NK-92 (cell line): ENCODE results near the gene BDP1.
"Not testable (repeated sequence)": the region's sequence is repeated elsewhere in the genome, so short reads cannot be mapped to it uniquely, and the experiment has no call there.

Experiments used
- DNase-seq: peaks from one replicate; lab custom pipeline; 2025; ENCODE audit not compliant: unreplicated experiment; lab: John Stamatoyannopoulos, UW

Gene BDP1

DNA sequence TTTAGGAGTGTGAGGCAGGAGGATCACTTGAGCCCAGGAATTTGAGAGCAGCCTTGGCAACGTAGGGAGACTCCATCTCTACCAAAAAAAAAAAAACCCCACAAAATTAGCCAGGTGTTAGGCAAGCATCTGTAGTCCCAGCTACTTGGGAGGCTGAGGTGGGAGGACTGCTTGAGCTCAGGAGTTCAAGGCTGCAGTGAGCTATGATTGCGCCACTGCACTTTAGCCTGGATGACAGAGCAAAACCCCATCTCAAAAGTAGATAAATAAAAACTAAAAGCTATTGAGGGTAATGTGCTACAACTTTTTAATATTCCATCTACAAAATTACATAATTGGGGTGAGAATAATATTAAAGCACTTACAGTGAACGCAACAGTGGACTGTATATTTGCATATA, 5.9 kb downstream of the BDP1 start:
- no peak for DNase-seq

- DNase-seq, result no peak
Observed at GRCh38 chr5:71471193-71471592, 15.7 kb downstream of the BDP1 start.

GRCh38 chr5:71475788-71476384, 20.4 kb downstream of the BDP1 start:
- DNase-seq, result no peak

DNA sequence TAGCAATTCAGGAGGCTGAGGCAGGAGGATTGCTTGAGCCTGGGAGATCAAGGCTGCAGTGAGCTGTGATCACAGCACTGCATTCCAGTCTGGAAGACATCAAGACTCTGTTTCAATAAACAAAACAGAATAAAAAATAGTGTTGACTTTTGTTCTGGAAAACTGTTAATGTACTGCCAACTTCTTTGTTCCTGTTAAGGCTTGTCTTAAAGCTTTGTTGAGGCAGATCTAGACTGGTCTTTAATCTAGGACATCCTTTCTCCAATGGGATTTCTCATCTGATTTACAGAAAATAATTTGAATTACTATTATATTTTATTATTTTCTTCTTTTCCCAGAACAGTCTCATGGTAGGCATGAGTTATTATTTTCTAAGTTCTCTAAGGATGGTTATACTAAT, 26.0 kb downstream of the BDP1 start:
- no peak for DNase-seq

DNA sequence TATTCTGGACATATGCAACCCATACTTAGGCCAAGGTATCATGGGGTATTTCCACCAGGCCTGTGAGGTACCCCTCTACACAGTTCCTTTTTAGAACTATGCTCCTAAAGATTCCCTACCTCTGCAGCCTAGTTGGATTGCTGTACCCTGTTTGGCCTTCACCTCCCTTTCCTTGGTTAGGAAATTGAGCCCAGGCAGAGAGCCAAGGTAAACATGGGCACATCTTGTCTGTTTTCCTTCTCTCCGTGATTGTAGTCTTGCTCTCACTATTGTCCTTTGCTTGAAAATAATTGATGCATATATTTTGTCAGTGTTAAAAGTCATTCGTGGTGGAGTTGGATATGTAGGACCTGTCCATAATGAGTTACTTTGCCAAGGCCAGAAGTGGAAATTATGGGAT, 26.7 kb downstream of the BDP1 start:
- no peak for DNase-seq

DNA sequence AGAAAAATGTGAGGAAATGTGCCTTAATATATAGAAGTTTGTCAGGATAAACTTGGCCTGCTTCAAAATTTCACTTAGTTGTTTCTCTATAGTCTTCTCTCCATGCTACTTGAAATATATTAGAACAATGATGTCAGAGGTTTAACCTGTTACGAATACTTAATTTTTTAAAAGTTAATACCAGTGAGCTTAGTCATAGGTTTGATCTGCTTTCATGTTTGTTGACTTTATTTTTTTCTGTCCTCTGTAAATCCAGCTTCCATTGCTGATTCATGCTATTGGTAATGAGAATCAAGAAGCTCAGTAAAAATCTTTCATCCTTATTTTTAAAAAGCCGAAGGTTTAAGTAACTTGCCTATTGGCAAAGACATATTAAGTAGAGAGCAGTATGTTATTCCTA, 27.9 kb downstream of the BDP1 start:
- DNase-seq, result no peak

DNA sequence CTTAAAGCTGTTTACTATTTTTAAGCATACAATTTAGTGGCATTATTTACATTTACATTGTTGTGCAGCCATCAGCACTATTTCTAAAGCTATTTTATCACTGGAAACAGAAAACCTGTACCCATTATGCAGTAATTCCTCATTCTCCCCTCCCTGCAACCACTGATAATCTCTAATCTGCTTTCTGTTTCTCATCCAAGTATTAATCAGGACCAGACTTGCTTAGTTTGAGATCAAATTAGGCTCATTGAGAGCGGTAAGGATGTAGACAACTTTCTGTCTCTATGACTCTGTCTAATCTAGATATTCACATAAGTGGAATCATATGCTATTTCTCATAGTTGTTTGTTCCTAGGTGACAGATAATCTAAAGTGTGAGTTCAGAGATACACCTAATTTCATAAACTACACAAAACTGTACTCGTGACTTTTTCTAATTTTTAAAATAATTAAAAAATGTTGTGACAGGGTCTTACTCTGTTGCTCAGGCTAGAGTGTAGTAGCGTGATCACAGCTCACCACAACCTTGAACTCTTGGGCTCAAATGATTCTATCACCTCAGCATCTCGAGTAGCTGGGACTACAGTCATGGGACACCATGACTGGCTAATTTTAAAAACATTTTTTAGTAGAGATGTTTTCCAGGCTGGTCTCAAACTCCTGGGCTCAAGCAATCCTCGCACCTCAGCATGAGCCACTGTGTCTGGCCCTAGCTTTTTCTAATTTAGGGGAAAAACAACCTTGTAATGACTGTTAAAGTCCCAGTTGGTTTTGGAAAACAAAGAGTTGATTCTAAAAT, 37.6 kb downstream of the BDP1 start:
- no peak for DNase-seq

DNA sequence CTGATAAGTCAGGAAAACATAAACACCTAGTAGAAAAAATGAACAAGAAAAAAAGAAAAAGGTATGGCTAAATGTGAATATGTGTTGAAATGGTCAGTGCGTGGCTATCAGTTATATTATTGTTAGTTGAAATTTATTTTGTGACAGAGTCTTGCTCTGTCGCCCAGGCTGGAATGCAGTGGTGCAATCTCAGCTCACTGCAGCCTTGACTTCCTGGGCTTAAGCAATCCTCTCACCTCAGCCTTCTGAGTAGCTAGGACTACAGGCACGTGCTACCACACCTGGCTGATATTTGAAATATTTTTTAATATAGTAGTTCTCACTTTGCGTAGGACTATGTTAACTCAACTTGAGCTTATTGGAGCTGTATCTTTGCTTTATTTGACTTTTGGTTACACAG, 38.8 kb downstream of the BDP1 start:
- DNase-seq, result not testable (repeated sequence)

DNA sequence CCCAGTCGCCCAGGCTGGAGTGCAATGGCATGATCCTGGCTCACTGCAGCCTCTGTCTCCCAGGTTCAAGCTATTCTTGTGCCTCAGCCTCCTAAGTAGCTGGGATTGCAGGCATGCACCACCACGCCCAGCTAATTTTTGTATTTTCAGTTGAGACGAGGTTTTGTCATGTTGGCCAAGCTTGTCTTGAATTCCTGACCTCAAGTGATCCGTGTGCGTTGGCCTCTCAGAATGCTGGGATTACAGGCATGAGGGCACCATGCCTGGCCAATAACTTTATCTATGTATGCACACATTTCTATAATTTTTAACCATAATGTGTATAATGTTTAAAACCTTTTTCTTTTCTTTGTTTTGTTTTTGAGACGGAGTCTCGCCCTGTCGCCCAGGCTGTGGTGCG, 43.3 kb downstream of the BDP1 start:
- not testable (repeated sequence) for DNase-seq

DNA sequence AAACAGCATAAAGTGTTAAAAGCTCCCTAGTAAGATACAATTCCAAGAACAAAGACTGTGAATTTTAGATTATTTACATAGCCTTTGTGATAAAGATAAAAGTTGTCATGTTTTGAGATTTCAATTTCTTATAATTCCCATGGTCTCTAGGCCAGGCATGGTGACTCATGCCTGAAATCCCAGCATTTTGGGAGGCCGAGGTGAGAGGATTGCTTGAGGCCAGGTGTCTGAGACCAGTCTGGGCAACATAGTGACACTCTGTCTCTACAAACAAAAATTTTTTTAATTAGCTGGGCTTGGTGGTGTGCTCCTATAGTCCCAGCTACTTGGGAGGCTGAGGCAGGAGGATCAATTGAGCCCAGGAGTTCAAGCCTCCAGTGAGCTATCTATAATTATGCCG, 48.1 kb downstream of the BDP1 start:
- no peak for DNase-seq

GRCh38 chr5:71522151-71522550, 66.7 kb downstream of the BDP1 start:
- no peak for DNase-seq

- not testable (repeated sequence) for DNase-seq
Observed at GRCh38 chr5:71525611-71526010, 70.2 kb downstream of the BDP1 start.

DNA sequence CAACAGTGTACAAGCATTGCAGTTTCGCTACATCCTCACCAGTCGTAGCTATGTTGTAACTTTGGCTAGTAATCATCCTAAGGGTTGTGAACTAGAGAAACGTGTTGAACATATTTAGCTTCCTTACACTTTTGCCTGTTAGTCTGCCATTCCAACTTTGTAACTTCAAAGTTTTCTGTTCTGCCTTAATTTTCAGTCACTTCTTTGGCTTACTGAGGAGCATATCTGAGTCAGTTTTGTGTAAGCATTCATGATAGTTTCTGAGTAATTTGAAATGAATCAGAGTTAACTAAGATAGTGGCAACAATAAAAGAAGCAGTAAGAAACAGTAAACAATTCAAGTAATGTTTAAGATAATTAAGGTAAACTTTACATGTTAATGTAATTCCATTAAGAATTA, 72.8 kb downstream of the BDP1 start:
- no peak for DNase-seq

- DNase-seq, result no peak
Observed at GRCh38 chr5:71529682-71530081, 74.2 kb downstream of the BDP1 start.

GRCh38 chr5:71533142-71533541, 77.7 kb downstream of the BDP1 start:
- DNase-seq, result no peak

DNA sequence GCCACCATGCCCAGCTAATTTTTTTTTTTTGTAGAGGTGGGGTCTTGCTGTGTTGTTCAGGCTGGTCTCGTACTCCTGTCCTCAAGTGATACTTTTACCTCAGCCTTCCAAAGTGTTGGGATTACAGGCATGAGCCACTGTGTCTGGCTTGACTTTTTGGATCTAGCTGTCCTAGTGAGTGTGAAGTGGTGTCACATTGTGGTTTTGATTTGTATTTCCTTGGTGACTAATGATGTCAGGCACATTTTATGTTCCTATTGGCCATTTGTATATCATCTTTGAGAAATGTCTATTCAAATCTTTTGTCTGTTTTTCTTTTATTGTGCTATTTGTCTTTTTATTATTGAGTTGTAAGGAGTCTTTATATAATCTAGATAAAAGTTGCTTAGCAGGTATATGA, 78.2 kb downstream of the BDP1 start:
- DNase-seq, result no peak

- no peak for DNase-seq
Observed at GRCh38 chr5:71537687-71538086, 82.2 kb downstream of the BDP1 start.

GRCh38 chr5:71550885-71551284, 95.4 kb downstream of the BDP1 start:
- not testable (repeated sequence) for DNase-seq

DNA sequence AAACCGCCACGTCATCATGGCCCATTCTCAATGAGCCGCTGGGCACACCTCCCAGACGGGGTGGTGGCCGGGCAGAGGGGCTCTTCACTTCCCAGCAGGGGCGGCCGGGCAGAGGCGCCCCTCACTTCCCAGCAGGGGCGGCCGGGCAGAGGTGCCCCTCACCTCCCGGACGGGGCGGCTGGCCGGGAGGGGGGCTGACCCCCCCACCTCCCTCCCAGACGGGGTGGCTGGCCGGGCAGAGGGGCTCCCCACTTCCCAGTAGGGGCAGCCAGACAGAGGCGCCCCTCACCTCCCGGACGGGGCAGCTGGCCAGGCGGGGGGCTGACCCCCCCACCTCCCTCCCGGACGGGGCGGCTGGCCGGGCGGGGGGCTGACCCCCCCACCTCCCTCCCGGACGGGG, 96.1 kb downstream of the BDP1 start:
- DNase-seq, result not testable (repeated sequence)

- DNase-seq, result not testable (repeated sequence)
Observed at GRCh38 chr5:71552026-71552749, 96.7 kb downstream of the BDP1 start.

- DNase-seq, result no peak
Observed at GRCh38 chr5:71563161-71563560, 107.7 kb downstream of the BDP1 start.

DNA sequence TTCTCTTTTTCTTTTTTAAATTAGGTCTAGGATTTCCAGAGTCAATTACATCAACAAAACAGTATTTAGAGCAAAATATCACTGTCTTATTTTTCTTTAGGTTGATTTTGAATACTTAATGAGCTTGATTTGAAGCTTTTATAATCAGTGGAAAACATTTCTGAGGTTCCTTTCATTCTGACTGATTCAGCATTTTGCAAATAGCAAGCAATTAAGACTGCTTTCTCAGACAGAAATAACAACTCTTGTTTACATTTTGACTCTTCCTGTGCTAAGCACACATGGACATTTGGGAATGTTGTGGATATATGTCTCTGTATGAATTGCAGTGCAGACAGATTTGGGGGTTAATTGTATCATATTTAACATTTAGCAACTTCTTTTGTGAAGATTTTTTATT, 109.4 kb downstream of the BDP1 start:
- DNase-seq, result no peak
